ENCODE results near the gene FXYD1. TPM values are rescaled to one million over a fixed set of nuclear protein-coding genes. Genes with fewer than 3 reads are reported as not detected.

Gene FXYD1
- total and polyA plus RNA-seq, 2 of the 8 experiments (the other 6 are each of a cell fraction or from before 2014, with no cell fraction given), result 1.6 to 8.1 TPM

DNA sequence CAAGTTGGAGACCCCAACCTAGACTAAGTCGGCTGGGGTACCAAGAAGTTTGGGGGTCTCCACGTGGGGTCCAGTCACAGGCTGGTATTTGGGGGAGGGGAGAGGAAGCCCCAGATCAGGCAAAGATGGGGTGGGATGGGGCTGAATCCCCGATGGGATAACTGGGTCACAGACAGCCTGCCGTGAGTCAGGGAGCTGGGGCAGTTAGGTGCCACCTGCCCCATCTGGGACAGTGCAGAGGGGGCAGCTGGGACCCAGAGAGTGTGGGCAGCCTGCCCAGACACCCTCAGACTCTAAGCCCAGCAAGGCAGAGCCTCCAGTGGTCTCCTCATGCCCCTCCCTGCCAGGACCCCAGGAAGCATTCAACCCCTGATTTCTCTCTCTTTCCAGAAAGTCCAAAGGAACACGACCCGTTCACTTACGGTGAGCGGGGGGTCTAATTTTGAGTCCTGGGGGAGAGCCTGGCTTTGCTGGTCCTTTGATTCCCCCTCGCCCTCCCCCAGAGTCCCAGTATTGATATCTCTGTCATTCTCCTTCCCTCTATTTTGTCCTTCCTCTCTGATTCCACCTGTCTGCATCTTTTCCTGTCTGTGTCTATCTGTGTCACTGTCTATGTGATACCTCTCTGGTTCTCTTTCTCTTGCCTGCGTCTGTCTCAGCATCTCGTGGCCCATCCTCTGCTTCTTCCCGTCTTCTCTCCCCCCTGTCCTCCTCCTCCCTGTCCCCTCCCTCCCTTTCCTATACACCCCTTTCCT lies 1.8 kb downstream of the FXYD1 start:
- H3K79me1 ChIP-seq (ENCODE audit: low read depth, low read length), result no peaks in the 10 kb centered on the region
- peaks cover 0 to 3% of the 10 kb centered on the region in 2 experiments for H4K20me1 ChIP-seq (replicated peaks in 1 of 2; ENCODE audit: control insufficient read depth in 1 of 2, insufficient read depth in 2 of 2, low read length in 2 of 2)
- no peak overlapping the region for H3K4ac ChIP-seq (replicated peaks; ENCODE audit: insufficient read length, low read depth, low read length)
- H3K27me3 ChIP-seq (replicated peaks in 1 of 4; ENCODE audit: control insufficient read depth in 3 of 4, extremely low read depth in 1 of 4, insufficient read depth in 3 of 4, low read length in 3 of 4), result peaks cover 0 to 18% (median 8%) of the 10 kb centered on the region in 4 experiments; a peak in 5 of 7 replicates
- no peak overlapping the region for H3K9ac ChIP-seq (replicated peaks in 1 of 4; ENCODE audit: extremely low read depth in 1 of 4, low read depth in 3 of 4, low read length in 3 of 4)
- H3K14ac ChIP-seq (ENCODE audit: insufficient read length), result no peak overlapping the region
- peak overlapping the region; percentile 65; the same call in 1 of the 2 replicates for H2AK5ac ChIP-seq (ENCODE audit: low read depth, low read length)
- H3K4me1 ChIP-seq (replicated peaks in 1 of 4; ENCODE audit: control insufficient read depth in 3 of 4, insufficient read depth in 4 of 4, low read length in 3 of 4), result peaks cover 8 to 32% (median 25%) of the 10 kb centered on the region in 4 experiments
- no peak overlapping the region for H3K56ac ChIP-seq (replicated peaks; ENCODE audit: insufficient read length, low read depth, low read length)
- FAIRE-seq, result no peak
- H4K91ac ChIP-seq (replicated peaks; ENCODE audit: insufficient read length, low read length), result no peak overlapping the region
- 88% methylated on average over 9 of the region's 12 CpGs; no CpG with 5 or more reads in 1 of the 2 experiments for WGBS, 2 experiments (ENCODE audit: extremely low coverage in 1 of 2, insufficient coverage in 1 of 2, insufficient read length in 1 of 2, insufficient replicate concordance in 2 of 2, low coverage in 1 of 2, low lambda C conversion rate in 2 of 2, missing lambda C conversion rate in 1 of 2)
- H4K5ac ChIP-seq (ENCODE audit: insufficient read length, low read depth, low read length), result no peak overlapping the region
- peak overlapping the region in 2 of 4 experiments; percentile 16 to 38; a peak in 2 of 8 replicates for H3K4me3 ChIP-seq (ENCODE audit: extremely low read depth in 1 of 4, insufficient read depth in 2 of 4, low read depth in 3 of 4, low read length in 4 of 4)
- no peak overlapping the region for H3K27ac ChIP-seq (ENCODE audit: low read depth, low read length)
- peak overlapping the region; percentile 66 to 78 for H3K4me2 ChIP-seq (ENCODE audit: insufficient read depth in 1 of 2, low read depth in 2 of 2, low read length in 2 of 2)
- H3K79me2 ChIP-seq (ENCODE audit: control insufficient read depth in 1 of 2, insufficient read depth in 2 of 2, low read length in 2 of 2), result no peaks in the 10 kb centered on the region
- H3K23me2 ChIP-seq (ENCODE audit: low read depth, low read length), result peaks cover 20% of the 10 kb centered on the region; the same call in 1 of the 2 replicates
- no peak overlapping the region; the same call in 1 of the 2 replicates for H3K18ac ChIP-seq (ENCODE audit: extremely low read depth, low read length)
- CTCF ChIA-PET (ENCODE audit: partially characterized antibody), result interaction anchor here (0.6 to 10.2 kb wide), 11 partner anchors 17 to 212 kb away, joined by 3 to 154 read pairs (median 5); partner anchors contain the start of gene FXYD3
- POLR2A ChIA-PET (ENCODE audit: partially characterized antibody), result interaction anchor here (0.8 to 1.1 kb wide), 3 partner anchors 17 to 84 kb away, joined by 3 to 4 read pairs (median 4); no protein-coding TSS in a partner anchor
- H2BK20ac ChIP-seq (ENCODE audit: low read length), result no peak overlapping the region
- no peak for TF ChIP-seq GABPA (IDR thresholded peaks at IDR 0.05; ENCODE audit: borderline replicate concordance, insufficient read depth, low read length)
- TF ChIP-seq BCL11A (IDR thresholded peaks at IDR 0.05; ENCODE audit: low read depth in 2 of 2, low read length in 2 of 2), result no peak
- TF ChIP-seq ATF3 (IDR thresholded peaks at IDR 0.05; ENCODE audit: insufficient read depth, low read depth, low read length), result no peak
- TF ChIP-seq RAD21 (IDR thresholded peaks at IDR 0.05 in 1 of 2, conservative IDR thresholded peaks at IDR 0.05 in 1 of 2; ENCODE audit: low read depth in 2 of 2, low read length in 2 of 2), result no peak
- no peak for TF ChIP-seq RFX5 (IDR thresholded peaks at IDR 0.05; ENCODE audit: borderline replicate concordance, low read depth, low read length)
- TF ChIP-seq ASH2L (IDR thresholded peaks at IDR 0.05; ENCODE audit: low read length), result no peak
- no peak for TF ChIP-seq POLR2AphosphoS5 (IDR thresholded peaks at IDR 0.05; ENCODE audit: low read depth, low read length)
- no peak for TF ChIP-seq TAF7 (optimal IDR thresholded peaks at IDR 0.05; ENCODE audit: borderline replicate concordance, low read depth, low read length)
- TF ChIP-seq SIRT6 (IDR thresholded peaks at IDR 0.05; ENCODE audit: low read length), result no peak
- no peak for TF ChIP-seq CEBPB (IDR thresholded peaks at IDR 0.05; ENCODE audit: low read depth, low read length)
- H3K9me3 ChIP-seq (ENCODE audit: insufficient read depth in 2 of 2, low read depth in 1 of 2, low read length in 1 of 2), result no peaks in the 10 kb centered on the region
- no peak overlapping the region; the same call in 1 of the 2 replicates for H2BK5ac ChIP-seq (ENCODE audit: low read depth, low read length)
- peak overlapping the region; percentile 60; the same call in 1 of the 2 replicates for H2BK12ac ChIP-seq (ENCODE audit: low read depth, low read length)
- H4K8ac ChIP-seq (ENCODE audit: extremely low read depth, insufficient read depth, low read length), result no peak overlapping the region
- no peak for DNase-seq (ENCODE audit: low read depth in 1 of 2, low spot score in 2 of 2)
- no peaks in the 10 kb centered on the region for H3K36me3 ChIP-seq (ENCODE audit: control insufficient read depth in 2 of 4, insufficient read depth in 4 of 4, low read length in 3 of 4)
- no peak overlapping the region for H2AFZ ChIP-seq (ENCODE audit: low read length)
- no peak overlapping the region for H3K23ac ChIP-seq (ENCODE audit: insufficient read length)
- no peak overlapping the region for H2BK120ac ChIP-seq (replicated peaks; ENCODE audit: low read depth, low read length)
- peak overlapping the region; percentile 88; the same call in 1 of the 2 replicates for H2BK15ac ChIP-seq (ENCODE audit: low read length)

Measured in H1 (cell line).